Measurements from ENCODE around the gene CDON.

DNA sequence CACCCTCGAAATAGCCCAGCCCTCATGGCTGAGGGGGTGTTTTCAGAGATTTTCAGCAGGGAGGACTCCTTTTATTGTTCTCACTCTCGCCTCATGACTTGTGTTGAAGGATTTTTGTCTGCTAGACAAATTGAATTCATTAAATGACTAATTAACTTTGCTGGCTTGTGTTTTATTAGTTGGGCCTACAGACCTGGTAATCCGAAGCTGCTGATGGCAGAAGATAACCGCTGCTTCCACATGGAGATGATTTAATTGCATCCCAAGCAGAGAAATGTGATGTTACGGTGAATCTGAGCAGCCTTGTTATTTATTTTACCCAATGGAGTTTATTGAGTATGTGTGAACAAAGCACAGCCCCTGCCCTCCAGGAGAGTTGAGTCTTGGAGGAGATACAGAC is 40.5 kb upstream of the CDON start:
- TF ChIP-seq, protein P1, sequence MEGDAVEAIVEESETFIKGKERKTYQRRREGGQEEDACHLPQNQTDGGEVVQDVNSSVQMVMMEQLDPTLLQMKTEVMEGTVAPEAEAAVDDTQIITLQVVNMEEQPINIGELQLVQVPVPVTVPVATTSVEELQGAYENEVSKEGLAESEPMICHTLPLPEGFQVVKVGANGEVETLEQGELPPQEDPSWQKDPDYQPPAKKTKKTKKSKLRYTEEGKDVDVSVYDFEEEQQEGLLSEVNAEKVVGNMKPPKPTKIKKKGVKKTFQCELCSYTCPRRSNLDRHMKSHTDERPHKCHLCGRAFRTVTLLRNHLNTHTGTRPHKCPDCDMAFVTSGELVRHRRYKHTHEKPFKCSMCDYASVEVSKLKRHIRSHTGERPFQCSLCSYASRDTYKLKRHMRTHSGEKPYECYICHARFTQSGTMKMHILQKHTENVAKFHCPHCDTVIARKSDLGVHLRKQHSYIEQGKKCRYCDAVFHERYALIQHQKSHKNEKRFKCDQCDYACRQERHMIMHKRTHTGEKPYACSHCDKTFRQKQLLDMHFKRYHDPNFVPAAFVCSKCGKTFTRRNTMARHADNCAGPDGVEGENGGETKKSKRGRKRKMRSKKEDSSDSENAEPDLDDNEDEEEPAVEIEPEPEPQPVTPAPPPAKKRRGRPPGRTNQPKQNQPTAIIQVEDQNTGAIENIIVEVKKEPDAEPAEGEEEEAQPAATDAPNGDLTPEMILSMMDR (IDR thresholded peaks at IDR 0.05): no peak
- no peak for TF ChIP-seq EZH2phosphoT487 (IDR thresholded peaks at IDR 0.05)
